ENCODE results near the gene UBE2I.

The UBE2I gene

GRCh38 chr16:1354815-1355540 is 45.5 kb downstream of the UBE2I start:
- Histone ChIP-seq H3K9ac (ENCODE audit: low read length) (no peak overlapping the region), H3K36me3 (ENCODE audit: control insufficient read depth, insufficient read depth, low read length) (peaks cover 9% of the 10 kb centered on the region), H3K4me1 (ENCODE audit: control insufficient read depth, insufficient read depth, low read length) (peaks cover 9% of the 10 kb centered on the region), H3K27ac (ENCODE audit: low read depth, low read length) (no peak overlapping the region), H3K9me3 (ENCODE audit: control insufficient read depth, insufficient read depth, low read depth, low read length) (no peaks in the 10 kb centered on the region), H3K4me3 (ENCODE audit: low read depth, low read length) (no peak overlapping the region), H3K27me3 (ENCODE audit: control insufficient read depth, insufficient read depth, low read length) (no peaks in the 10 kb centered on the region)

GRCh38 chr16:1355591-1355990 is 46.2 kb downstream of the UBE2I start:
- H3K36me3 ChIP-seq (ENCODE audit: control insufficient read depth, insufficient read depth, low read length) = peaks cover 4% of the 10 kb centered on the region

GRCh38 chr16:1356061-1356900 is 46.8 kb downstream of the UBE2I start:
- no peak overlapping the region for H3K9ac ChIP-seq (ENCODE audit: low read length)
- no peaks in the 10 kb centered on the region for H3K9me3 ChIP-seq (ENCODE audit: control insufficient read depth, insufficient read depth, low read depth, low read length)
- no peak overlapping the region for H3K27ac ChIP-seq (ENCODE audit: low read depth, low read length)

More at GRCh38 chr16:1355591-1355990, 46.2 kb downstream of the UBE2I start:
- Histone ChIP-seq H3K4me1 (ENCODE audit: control insufficient read depth, insufficient read depth, low read length) (peaks cover 7% of the 10 kb centered on the region), H3K9ac (ENCODE audit: low read length) (no peak overlapping the region), H3K4me3 (ENCODE audit: low read depth, low read length) (no peak overlapping the region), H3K9me3 (ENCODE audit: control insufficient read depth, insufficient read depth, low read depth, low read length) (no peaks in the 10 kb centered on the region), H3K27me3 (ENCODE audit: control insufficient read depth, insufficient read depth, low read length) (no peaks in the 10 kb centered on the region), H3K27ac (ENCODE audit: low read depth, low read length) (no peak overlapping the region)

GRCh38 chr16:1357906-1358566 is 48.6 kb downstream of the UBE2I start:
- Histone ChIP-seq H3K4me3 (ENCODE audit: low read depth, low read length) (no peak overlapping the region), H3K27me3 (ENCODE audit: control insufficient read depth, insufficient read depth, low read length) (no peaks in the 10 kb centered on the region), H3K9me3 (ENCODE audit: control insufficient read depth, insufficient read depth, low read depth, low read length) (no peaks in the 10 kb centered on the region), H3K4me1 (ENCODE audit: control insufficient read depth, insufficient read depth, low read length) (no peaks in the 10 kb centered on the region), H3K27ac (ENCODE audit: low read depth, low read length) (no peak overlapping the region), H3K9ac (ENCODE audit: low read length) (no peak overlapping the region), H3K36me3 (ENCODE audit: control insufficient read depth, insufficient read depth, low read length) (peaks cover 25% of the 10 kb centered on the region)

More at GRCh38 chr16:1356061-1356900, 46.8 kb downstream of the UBE2I start:
- Histone ChIP-seq H3K4me3 (ENCODE audit: low read depth, low read length) (no peak overlapping the region), H3K36me3 (ENCODE audit: control insufficient read depth, insufficient read depth, low read length) (peaks cover 9% of the 10 kb centered on the region; the same call in 1 of the 2 replicates), H3K4me1 (ENCODE audit: control insufficient read depth, insufficient read depth, low read length) (peaks cover 2% of the 10 kb centered on the region; the same call in 1 of the 2 replicates), H3K27me3 (ENCODE audit: control insufficient read depth, insufficient read depth, low read length) (no peaks in the 10 kb centered on the region)

- no peaks in the 10 kb centered on the region for H3K4me1 ChIP-seq (ENCODE audit: control insufficient read depth, insufficient read depth, low read length)
- H3K27ac ChIP-seq (ENCODE audit: low read depth, low read length) = no peak overlapping the region
- peaks cover 55% of the 10 kb centered on the region for H3K36me3 ChIP-seq (ENCODE audit: control insufficient read depth, insufficient read depth, low read length)
- H3K9me3 ChIP-seq (ENCODE audit: control insufficient read depth, insufficient read depth, low read depth, low read length) = no peaks in the 10 kb centered on the region
- H3K9ac ChIP-seq (ENCODE audit: low read length) = no peak overlapping the region
- no peaks in the 10 kb centered on the region for H3K27me3 ChIP-seq (ENCODE audit: control insufficient read depth, insufficient read depth, low read length)
- no peak overlapping the region for H3K4me3 ChIP-seq (ENCODE audit: low read depth, low read length)
These were observed 52.4 kb downstream of the UBE2I start for GRCh38 chr16:1361685-1362360.

- Histone ChIP-seq H3K36me3 (ENCODE audit: control insufficient read depth, insufficient read depth, low read length) (peaks cover 59% of the 10 kb centered on the region), H3K4me1 (ENCODE audit: control insufficient read depth, insufficient read depth, low read length) (no peaks in the 10 kb centered on the region), H3K9me3 (ENCODE audit: control insufficient read depth, insufficient read depth, low read depth, low read length) (no peaks in the 10 kb centered on the region), H3K4me3 (ENCODE audit: low read depth, low read length) (no peak overlapping the region), H3K27ac (ENCODE audit: low read depth, low read length) (no peak overlapping the region), H3K27me3 (ENCODE audit: control insufficient read depth, insufficient read depth, low read length) (no peaks in the 10 kb centered on the region), H3K9ac (ENCODE audit: low read length) (no peak overlapping the region)
These were observed 53.4 kb downstream of the UBE2I start for GRCh38 chr16:1362807-1363206.

GRCh38 chr16:1363501-1364041 is 54.1 kb downstream of the UBE2I start:
- H3K9me3 ChIP-seq (ENCODE audit: control insufficient read depth, insufficient read depth, low read depth, low read length) = no peaks in the 10 kb centered on the region
- H3K4me3 ChIP-seq (ENCODE audit: low read depth, low read length) = no peak overlapping the region
- H3K9ac ChIP-seq (ENCODE audit: low read length) = no peak overlapping the region
- H3K4me1 ChIP-seq (ENCODE audit: control insufficient read depth, insufficient read depth, low read length) = no peaks in the 10 kb centered on the region
- H3K27me3 ChIP-seq (ENCODE audit: control insufficient read depth, insufficient read depth, low read length) = no peaks in the 10 kb centered on the region
- H3K36me3 ChIP-seq (ENCODE audit: control insufficient read depth, insufficient read depth, low read length) = peaks cover 59% of the 10 kb centered on the region
- no peak overlapping the region for H3K27ac ChIP-seq (ENCODE audit: low read depth, low read length)

- no peaks in the 10 kb centered on the region for H3K9me3 ChIP-seq (ENCODE audit: control insufficient read depth, insufficient read depth, low read depth, low read length)
- no peak overlapping the region for H3K4me3 ChIP-seq (ENCODE audit: low read depth, low read length)
- no peak overlapping the region for H3K27ac ChIP-seq (ENCODE audit: low read depth, low read length)
- H3K4me1 ChIP-seq (ENCODE audit: control insufficient read depth, insufficient read depth, low read length) = no peaks in the 10 kb centered on the region
- no peak overlapping the region for H3K9ac ChIP-seq (ENCODE audit: low read length)
- no peaks in the 10 kb centered on the region for H3K27me3 ChIP-seq (ENCODE audit: control insufficient read depth, insufficient read depth, low read length)
- H3K36me3 ChIP-seq (ENCODE audit: control insufficient read depth, insufficient read depth, low read length) = peaks cover 58% of the 10 kb centered on the region
These were observed 55.1 kb downstream of the UBE2I start for GRCh38 chr16:1364510-1364909.

- Histone ChIP-seq H3K4me3 (ENCODE audit: low read depth, low read length) (no peak overlapping the region), H3K9ac (ENCODE audit: low read length) (no peak overlapping the region), H3K27me3 (ENCODE audit: control insufficient read depth, insufficient read depth, low read length) (no peaks in the 10 kb centered on the region), H3K27ac (ENCODE audit: low read depth, low read length) (no peak overlapping the region), H3K9me3 (ENCODE audit: control insufficient read depth, insufficient read depth, low read depth, low read length) (no peaks in the 10 kb centered on the region), H3K4me1 (ENCODE audit: control insufficient read depth, insufficient read depth, low read length) (no peaks in the 10 kb centered on the region), H3K36me3 (ENCODE audit: control insufficient read depth, insufficient read depth, low read length) (peaks cover 60% of the 10 kb centered on the region)
These were observed 56.8 kb downstream of the UBE2I start for GRCh38 chr16:1366060-1366711.

GRCh38 chr16:1366712-1367299 is 57.4 kb downstream of the UBE2I start:
- Histone ChIP-seq H3K9ac (ENCODE audit: low read length) (no peak overlapping the region), H3K36me3 (ENCODE audit: control insufficient read depth, insufficient read depth, low read length) (peaks cover 62% of the 10 kb centered on the region), H3K4me1 (ENCODE audit: control insufficient read depth, insufficient read depth, low read length) (no peaks in the 10 kb centered on the region), H3K27ac (ENCODE audit: low read depth, low read length) (no peak overlapping the region), H3K9me3 (ENCODE audit: control insufficient read depth, insufficient read depth, low read depth, low read length) (no peaks in the 10 kb centered on the region), H3K27me3 (ENCODE audit: control insufficient read depth, insufficient read depth, low read length) (no peaks in the 10 kb centered on the region), H3K4me3 (ENCODE audit: low read depth, low read length) (no peak overlapping the region)
